Uterus (tissue), 4 donors: ENCODE results near the gene SSR1. TPM values are rescaled to one million over a fixed set of nuclear protein-coding genes. Genes with fewer than 3 reads are reported as not detected.

Experiments
- DNase-seq, 2 donors: peaks; one replicate each; pipeline ENCODE4 v3.0.0-alpha.2; 2019 to 2020
- H3K27ac ChIP-seq, 2 donors: fragments of 200-600 bp; sonication (generic); 1 replicate in 1 of 2; 2 replicates in 1 of 2; pipeline ENCODE4 v1.5.1; 2016 to 2018
- H3K27me3 ChIP-seq, 2 donors: fragments of 200-600 bp; sonication (generic); one replicate each; pipeline ENCODE4 v1.5.1; 2018 to 2019; ENCODE audit warnings: control low read depth in 1 of 2
- H3K36me3 ChIP-seq, 2 donors: fragments of 200-600 bp; sonication (generic); one replicate each; pipeline ENCODE4 v1.5.1; 2019; ENCODE audit warnings: control low read depth in 1 of 2
- H3K4me1 ChIP-seq, 2 donors: fragments of 200-600 bp; sonication (generic); one replicate each; pipeline ENCODE4 v1.5.1; 2018 to 2019; ENCODE audit warnings: control low read depth in 1 of 2
- H3K4me3 ChIP-seq, 2 donors: fragments of 200-600 bp; sonication (generic); 1 replicate in 1 of 2; 2 replicates in 1 of 2; pipeline ENCODE4 v1.5.1; 2018 to 2019; ENCODE audit warnings: mild to moderate bottlenecking in 1 of 2
- H3K9me3 ChIP-seq, 2 donors: fragments of 200-600 bp; sonication (generic); one replicate each; pipeline ENCODE4 v1.5.1; 2019; ENCODE audit warnings: control low read depth in 1 of 2
- POLR2A ChIP-seq, 2 donors: fragments of 450-650 bp; IDR thresholded peaks; one replicate each; pipeline ENCODE4 v1.6.1; 2016; ENCODE audit warnings: antibody characterized with exemption in 2 of 2, mild to moderate bottlenecking in 1 of 2, moderate library complexity in 1 of 2
- intact Hi-C: fragments of 100-400 bp; cut with DNase I; formaldehyde crosslinking; loops from one replicate; pipeline ENCODE4 v1.15.1; 2023; ENCODE audit warnings: low total_unique reads
- total RNA-seq, 4 donors: library from RNA; depleted of rRNA in 3 of 4; stranded (reverse); fragments of >200 nt in 3 of 4; gene quantifications; one replicate each; pipeline versions ENCODE4 v1.1.0 to v1.2.4, GENCODE V29; 2014 to 2023
- TF ChIP-seq, protein P1 (sequence below), 4 experiments: fragments of 200-600 bp in 2 of 4; fragments of 450-650 bp in 2 of 4; sonication (generic) in 2 of 4; IDR thresholded peaks; one replicate each; pipeline ENCODE4 v1.5.1; 2016 to 2019; ENCODE audit warnings: antibody characterized with exemption in 4 of 4, mild to moderate bottlenecking in 2 of 4, moderate library complexity in 1 of 4
- donor health status: DM: yes; HTN: yes; CAD: no.

The SSR1 gene
- total RNA-seq, 4 donors from 2014 or later, result 77.4 to 138 (median 126) TPM

GRCh38 chr6:7241160-7241559, 71.8 kb downstream of the SSR1 start:
- Histone ChIP-seq H3K27me3 (no peaks in the 10 kb centered on the region), H3K9me3 (no peaks in the 10 kb centered on the region), H3K36me3 (no peaks in the 10 kb centered on the region), H3K4me1 (no peaks in the 10 kb centered on the region), H3K27ac (no peak overlapping the region), H3K4me3 (no peak overlapping the region)
- TF ChIP-seq POLR2A (IDR thresholded peaks at IDR 0.05), result no peak
- TF ChIP-seq, protein P1, sequence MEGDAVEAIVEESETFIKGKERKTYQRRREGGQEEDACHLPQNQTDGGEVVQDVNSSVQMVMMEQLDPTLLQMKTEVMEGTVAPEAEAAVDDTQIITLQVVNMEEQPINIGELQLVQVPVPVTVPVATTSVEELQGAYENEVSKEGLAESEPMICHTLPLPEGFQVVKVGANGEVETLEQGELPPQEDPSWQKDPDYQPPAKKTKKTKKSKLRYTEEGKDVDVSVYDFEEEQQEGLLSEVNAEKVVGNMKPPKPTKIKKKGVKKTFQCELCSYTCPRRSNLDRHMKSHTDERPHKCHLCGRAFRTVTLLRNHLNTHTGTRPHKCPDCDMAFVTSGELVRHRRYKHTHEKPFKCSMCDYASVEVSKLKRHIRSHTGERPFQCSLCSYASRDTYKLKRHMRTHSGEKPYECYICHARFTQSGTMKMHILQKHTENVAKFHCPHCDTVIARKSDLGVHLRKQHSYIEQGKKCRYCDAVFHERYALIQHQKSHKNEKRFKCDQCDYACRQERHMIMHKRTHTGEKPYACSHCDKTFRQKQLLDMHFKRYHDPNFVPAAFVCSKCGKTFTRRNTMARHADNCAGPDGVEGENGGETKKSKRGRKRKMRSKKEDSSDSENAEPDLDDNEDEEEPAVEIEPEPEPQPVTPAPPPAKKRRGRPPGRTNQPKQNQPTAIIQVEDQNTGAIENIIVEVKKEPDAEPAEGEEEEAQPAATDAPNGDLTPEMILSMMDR (IDR thresholded peaks at IDR 0.05), result no peak
- intact Hi-C loops, result loop anchor here (10.0 kb wide), 1 partner anchor 516 kb away; no protein-coding TSS in a partner anchor
- no peak for DNase-seq

GRCh38 chr6:7240351-7240750, 72.6 kb downstream of the SSR1 start:
- no peaks in the 10 kb centered on the region for H3K4me1 ChIP-seq

GRCh38 chr6:7239590-7239948, 73.4 kb downstream of the SSR1 start:
- H3K4me3 ChIP-seq, result no peak overlapping the region
- no peaks in the 10 kb centered on the region for H3K27me3 ChIP-seq
- H3K4me1 ChIP-seq, result no peaks in the 10 kb centered on the region
- H3K9me3 ChIP-seq, result no peaks in the 10 kb centered on the region
- H3K36me3 ChIP-seq, result no peaks in the 10 kb centered on the region
- TF ChIP-seq, protein P1 (IDR thresholded peaks at IDR 0.05), result no peak
- TF ChIP-seq POLR2A (IDR thresholded peaks at IDR 0.05), result no peak
- no peak overlapping the region for H3K27ac ChIP-seq
- intact Hi-C loops, result no loop called here
- DNase-seq, result no peak

More at GRCh38 chr6:7240351-7240750, 72.6 kb downstream of the SSR1 start:
- no peak for TF ChIP-seq POLR2A (IDR thresholded peaks at IDR 0.05)
- TF ChIP-seq, protein P1 (IDR thresholded peaks at IDR 0.05), result no peak
- no peak overlapping the region for H3K27ac ChIP-seq
- no peak for DNase-seq
- no peaks in the 10 kb centered on the region for H3K27me3 ChIP-seq
- no peak overlapping the region for H3K4me3 ChIP-seq
- intact Hi-C loops, result loop anchor here (10.0 kb wide), 1 partner anchor 516 kb away; no protein-coding TSS in a partner anchor
- no peaks in the 10 kb centered on the region for H3K9me3 ChIP-seq
- no peaks in the 10 kb centered on the region for H3K36me3 ChIP-seq

DNA sequence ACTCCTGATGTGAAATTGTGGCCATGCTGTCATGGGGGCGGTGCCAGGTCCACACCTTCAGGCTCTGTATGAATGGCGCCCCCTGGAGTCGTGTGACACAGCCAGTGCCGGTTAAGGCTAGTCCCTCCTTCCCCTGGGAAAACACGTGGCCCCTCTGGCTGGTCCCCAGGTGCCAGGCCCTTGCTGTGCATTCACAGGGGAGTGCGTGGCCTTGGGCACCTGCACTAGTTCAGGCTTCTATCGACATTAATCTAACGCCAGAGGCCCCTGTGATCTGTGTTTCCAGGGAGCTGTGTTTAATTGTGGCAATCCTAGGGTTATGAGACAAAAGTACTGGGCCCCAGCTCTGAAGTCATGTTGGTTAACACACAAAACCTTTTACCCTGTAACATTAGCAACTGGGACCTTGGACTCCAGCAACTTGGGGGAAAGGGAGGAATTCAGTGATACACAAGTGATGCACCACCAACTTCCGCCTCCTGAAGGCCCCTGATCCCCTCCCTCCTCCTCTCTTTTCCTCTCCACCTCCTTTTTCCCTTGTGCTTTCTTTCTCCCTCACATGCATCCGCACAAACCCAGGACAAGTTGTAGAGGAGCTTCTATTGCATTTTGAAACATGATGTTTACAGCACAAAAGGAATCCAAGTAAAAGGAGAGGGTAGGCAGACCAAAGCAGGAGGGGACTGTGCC, 74.0 kb downstream of the SSR1 start:
- Histone ChIP-seq H3K27ac (no peak overlapping the region), H3K27me3 (no peaks in the 10 kb centered on the region), H3K9me3 (no peaks in the 10 kb centered on the region), H3K4me1 (no peaks in the 10 kb centered on the region), H3K4me3 (no peak overlapping the region), H3K36me3 (no peaks in the 10 kb centered on the region)
- TF ChIP-seq, protein P1 (IDR thresholded peaks at IDR 0.05), result peak; percentile 36 to 61 (median 50)
- TF ChIP-seq POLR2A (IDR thresholded peaks at IDR 0.05), result no peak
- peak; percentile 70 to 79 for DNase-seq
- intact Hi-C loops, result no loop called here

- Histone ChIP-seq H3K36me3 (no peaks in the 10 kb centered on the region), H3K4me1 (no peaks in the 10 kb centered on the region), H3K9me3 (no peaks in the 10 kb centered on the region), H3K27me3 (no peaks in the 10 kb centered on the region), H3K4me3 (no peak overlapping the region), H3K27ac (no peak overlapping the region)
- no peak for DNase-seq
- TF ChIP-seq, protein P1 (IDR thresholded peaks at IDR 0.05), result no peak
- no peak for TF ChIP-seq POLR2A (IDR thresholded peaks at IDR 0.05)
- intact Hi-C loops, result no loop called here
Observed at GRCh38 chr6:7238526-7238899, 74.5 kb downstream of the SSR1 start.
